OCI-LY3 (cell line): Measurements from ENCODE around the gene SCAF8.

ENCODE experiments used
- EZH2phosphoT487 ChIP-seq: fragments of 200-600 bp; shearing (Covaris generic); IDR thresholded peaks from 2 replicates; pipeline ENCODE4 v1.6.1; 2018; ENCODE audit warnings: antibody characterized with exemption, mixed run types, low read depth
- TF ChIP-seq, protein P1 (sequence below): fragments of 200-600, 300-600 bp; sonication (generic); IDR thresholded peaks from 2 replicates; pipeline ENCODE4 v1.5.1; 2014; ENCODE audit warnings: antibody characterized with exemption, low read length, low read depth

DNA sequence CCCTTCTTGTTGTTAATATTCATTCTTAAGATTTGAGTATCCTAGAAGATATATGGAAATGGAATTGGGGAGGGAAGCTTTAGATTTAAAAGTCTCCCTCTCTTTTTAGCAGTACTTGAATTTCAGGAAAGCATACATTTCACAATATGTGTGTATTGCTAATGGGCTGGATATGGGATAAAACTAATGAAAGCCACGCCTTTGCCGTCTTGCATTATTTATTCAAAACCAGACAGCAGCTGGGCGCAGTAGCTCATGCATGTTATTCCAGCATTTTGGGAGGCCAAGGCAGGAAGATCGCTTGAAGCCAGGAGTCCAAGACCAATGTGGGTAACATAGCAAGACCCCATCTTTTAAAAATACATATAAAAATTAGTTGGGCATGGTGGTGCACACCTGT, 140.3 kb downstream of the SCAF8 start:
- TF ChIP-seq, protein P1, sequence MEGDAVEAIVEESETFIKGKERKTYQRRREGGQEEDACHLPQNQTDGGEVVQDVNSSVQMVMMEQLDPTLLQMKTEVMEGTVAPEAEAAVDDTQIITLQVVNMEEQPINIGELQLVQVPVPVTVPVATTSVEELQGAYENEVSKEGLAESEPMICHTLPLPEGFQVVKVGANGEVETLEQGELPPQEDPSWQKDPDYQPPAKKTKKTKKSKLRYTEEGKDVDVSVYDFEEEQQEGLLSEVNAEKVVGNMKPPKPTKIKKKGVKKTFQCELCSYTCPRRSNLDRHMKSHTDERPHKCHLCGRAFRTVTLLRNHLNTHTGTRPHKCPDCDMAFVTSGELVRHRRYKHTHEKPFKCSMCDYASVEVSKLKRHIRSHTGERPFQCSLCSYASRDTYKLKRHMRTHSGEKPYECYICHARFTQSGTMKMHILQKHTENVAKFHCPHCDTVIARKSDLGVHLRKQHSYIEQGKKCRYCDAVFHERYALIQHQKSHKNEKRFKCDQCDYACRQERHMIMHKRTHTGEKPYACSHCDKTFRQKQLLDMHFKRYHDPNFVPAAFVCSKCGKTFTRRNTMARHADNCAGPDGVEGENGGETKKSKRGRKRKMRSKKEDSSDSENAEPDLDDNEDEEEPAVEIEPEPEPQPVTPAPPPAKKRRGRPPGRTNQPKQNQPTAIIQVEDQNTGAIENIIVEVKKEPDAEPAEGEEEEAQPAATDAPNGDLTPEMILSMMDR: no peak
- TF ChIP-seq EZH2phosphoT487: no peak
